ENCODE results near the gene FAM76A.

DNA sequence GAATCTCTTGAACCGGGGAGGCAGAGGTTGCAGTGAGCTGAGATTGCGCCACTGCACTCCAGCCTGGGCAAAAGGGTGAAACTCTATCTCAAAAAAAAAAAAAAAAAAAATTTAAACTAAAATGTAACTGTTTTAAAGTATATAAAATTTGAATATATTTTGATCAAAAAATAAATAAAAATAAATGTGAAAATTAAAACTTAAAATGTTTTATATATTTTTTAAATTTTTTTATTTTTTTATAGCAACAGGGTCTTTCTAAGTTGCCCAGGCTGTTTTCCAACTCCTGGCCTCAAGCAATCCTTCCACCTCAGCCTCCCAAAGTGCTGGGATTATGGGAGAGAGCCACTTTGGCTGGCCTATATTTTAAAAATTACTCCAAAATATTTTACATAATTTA, 15.2 kb upstream of the FAM76A start:
- TF ChIP-seq, protein P1, sequence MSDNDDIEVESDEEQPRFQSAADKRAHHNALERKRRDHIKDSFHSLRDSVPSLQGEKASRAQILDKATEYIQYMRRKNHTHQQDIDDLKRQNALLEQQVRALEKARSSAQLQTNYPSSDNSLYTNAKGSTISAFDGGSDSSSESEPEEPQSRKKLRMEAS (IDR thresholded peaks at IDR 0.05) = no peak
- TF ChIP-seq CEBPB (IDR thresholded peaks at IDR 0.05) = no peak
- no peak for TF ChIP-seq FOXM1 (IDR thresholded peaks at IDR 0.05; ENCODE audit: borderline replicate concordance, low read depth)
- TF ChIP-seq EP300 (IDR thresholded peaks at IDR 0.05; ENCODE audit: borderline replicate concordance) = no peak
- TF ChIP-seq, protein P2, sequence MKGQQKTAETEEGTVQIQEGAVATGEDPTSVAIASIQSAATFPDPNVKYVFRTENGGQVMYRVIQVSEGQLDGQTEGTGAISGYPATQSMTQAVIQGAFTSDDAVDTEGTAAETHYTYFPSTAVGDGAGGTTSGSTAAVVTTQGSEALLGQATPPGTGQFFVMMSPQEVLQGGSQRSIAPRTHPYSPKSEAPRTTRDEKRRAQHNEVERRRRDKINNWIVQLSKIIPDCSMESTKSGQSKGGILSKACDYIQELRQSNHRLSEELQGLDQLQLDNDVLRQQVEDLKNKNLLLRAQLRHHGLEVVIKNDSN (IDR thresholded peaks at IDR 0.05) = no peak
